ENCODE data around the gene SPTBN1.

DNA sequence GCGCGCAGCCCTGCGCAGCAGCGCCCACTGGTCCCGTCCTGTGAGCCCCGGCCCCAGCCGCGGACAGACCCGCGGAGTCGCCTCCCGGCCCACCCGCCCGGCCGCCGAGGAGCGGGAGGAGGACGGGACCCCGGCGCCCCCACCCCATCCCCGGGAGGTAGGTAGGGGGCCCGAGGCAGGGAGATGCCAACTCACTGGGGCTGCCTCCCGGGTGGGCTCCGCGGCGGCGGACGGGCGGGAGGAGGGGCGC, 160 bp downstream of the SPTBN1 start:
- TF ChIP-seq, protein P1, sequence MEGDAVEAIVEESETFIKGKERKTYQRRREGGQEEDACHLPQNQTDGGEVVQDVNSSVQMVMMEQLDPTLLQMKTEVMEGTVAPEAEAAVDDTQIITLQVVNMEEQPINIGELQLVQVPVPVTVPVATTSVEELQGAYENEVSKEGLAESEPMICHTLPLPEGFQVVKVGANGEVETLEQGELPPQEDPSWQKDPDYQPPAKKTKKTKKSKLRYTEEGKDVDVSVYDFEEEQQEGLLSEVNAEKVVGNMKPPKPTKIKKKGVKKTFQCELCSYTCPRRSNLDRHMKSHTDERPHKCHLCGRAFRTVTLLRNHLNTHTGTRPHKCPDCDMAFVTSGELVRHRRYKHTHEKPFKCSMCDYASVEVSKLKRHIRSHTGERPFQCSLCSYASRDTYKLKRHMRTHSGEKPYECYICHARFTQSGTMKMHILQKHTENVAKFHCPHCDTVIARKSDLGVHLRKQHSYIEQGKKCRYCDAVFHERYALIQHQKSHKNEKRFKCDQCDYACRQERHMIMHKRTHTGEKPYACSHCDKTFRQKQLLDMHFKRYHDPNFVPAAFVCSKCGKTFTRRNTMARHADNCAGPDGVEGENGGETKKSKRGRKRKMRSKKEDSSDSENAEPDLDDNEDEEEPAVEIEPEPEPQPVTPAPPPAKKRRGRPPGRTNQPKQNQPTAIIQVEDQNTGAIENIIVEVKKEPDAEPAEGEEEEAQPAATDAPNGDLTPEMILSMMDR (IDR thresholded peaks at IDR 0.05), result no peak
- no peak for TF ChIP-seq POLR2A (IDR thresholded peaks at IDR 0.05)
